WTC11 (cell line): ENCODE measurements around the gene ZNF835. TPM values are rescaled to one million over a fixed set of nuclear protein-coding genes. Genes with fewer than 3 reads are reported as not detected.

Experiments
- ATAC-seq: fragments of 200-7000 bp; cut with Tn5 transposase; 2 replicates; pipeline ENCODE4 v1.10.0; 2021; ENCODE audit warnings: mild to moderate bottlenecking, moderate library complexity
- CTCF ChIA-PET: fragments of 300-600 bp; sonication (Branson Sonifier 250); formaldehyde crosslinking; loops from one replicate; lab custom pipeline; 2021; ENCODE audit warnings: antibody characterized with exemption; lab: Charles Lee
- POLR2A ChIA-PET: fragments of 350-600 bp; sonication (Branson Sonifier 250); formaldehyde crosslinking; loops from one replicate; lab custom pipeline; 2021; ENCODE audit warnings: antibody characterized with exemption; lab: Charles Lee
- DNase-seq: peaks from one replicate; pipeline ENCODE4 v3.0.0; 2021; ENCODE audit warnings: low spot score
- H3K27ac Mint-ChIP-seq: 2 replicates; pipeline ENCODE4 v1.8.0; 2021; ENCODE audit warnings: mixed read lengths
- H3K27me3 Mint-ChIP-seq: 2 replicates; pipeline ENCODE4 v1.8.0; 2021; ENCODE audit warnings: low read depth, mild to moderate bottlenecking, moderate library complexity, mixed read lengths
- H3K36me3 Mint-ChIP-seq: 2 replicates; pipeline ENCODE4 v1.8.0; 2021; ENCODE audit warnings: mixed read lengths
- H3K4me1 Mint-ChIP-seq: 2 replicates; pipeline ENCODE4 v1.8.0; 2022; ENCODE audit warnings: mixed read lengths
- H3K4me3 Mint-ChIP-seq: 2 replicates; pipeline ENCODE4 v1.8.0; 2021; ENCODE audit warnings: mild to moderate bottlenecking, moderate library complexity, mixed read lengths
- H3K9me3 Mint-ChIP-seq: 2 replicates; pipeline ENCODE4 v1.8.0; 2021; ENCODE audit warnings: mixed read lengths
- AFF4 ChIP-seq: sonication (generic); formaldehyde crosslinking; IDR thresholded peaks from 2 replicates; pipeline ENCODE4 v1.8.1; 2023; ENCODE audit warnings: mild to moderate bottlenecking, missing genetic modification reagents, borderline replicate concordance
- ARID4B ChIP-seq: sonication (generic); formaldehyde crosslinking; IDR thresholded peaks from 2 replicates; pipeline ENCODE4 v1.8.0; 2023; ENCODE audit warnings: missing genetic modification reagents, mild to moderate bottlenecking, borderline replicate concordance
- CBFB ChIP-seq: sonication (generic); formaldehyde crosslinking; IDR thresholded peaks from 2 replicates; pipeline ENCODE4 v1.8.1; 2022; ENCODE audit warnings: mild to moderate bottlenecking, low read depth, missing genetic modification reagents
- CREB1 ChIP-seq: sonication (generic); formaldehyde crosslinking; IDR thresholded peaks from 2 replicates; pipeline ENCODE4 v1.8.0; 2023; ENCODE audit warnings: mild to moderate bottlenecking, missing genetic modification reagents
- EMX1 ChIP-seq: fragments of 250-450 bp; sonication (Bioruptor Pico); IDR thresholded peaks from 2 replicates; pipeline ENCODE4 v1.8.0; 2021; ENCODE audit warnings: mild to moderate bottlenecking
- GABPB1 ChIP-seq: sonication (generic); formaldehyde crosslinking; IDR thresholded peaks from 2 replicates; pipeline ENCODE4 v1.8.1; 2023; ENCODE audit warnings: mild to moderate bottlenecking, missing genetic modification reagents
- MAX ChIP-seq: sonication (generic); formaldehyde crosslinking; IDR thresholded peaks from 2 replicates; pipeline ENCODE4 v1.8.0; 2022; ENCODE audit warnings: mild to moderate bottlenecking, missing genetic modification reagents
- MLX ChIP-seq: sonication (generic); formaldehyde crosslinking; IDR thresholded peaks from 2 replicates; pipeline ENCODE4 v1.8.1; 2023; ENCODE audit warnings: mild to moderate bottlenecking, missing genetic modification reagents, moderate library complexity
- MXD4 ChIP-seq: fragments of 250-450 bp; sonication (Bioruptor Pico); IDR thresholded peaks from 2 replicates; pipeline ENCODE4 v1.8.0; 2021; ENCODE audit warnings: mild to moderate bottlenecking, moderate library complexity, borderline replicate concordance
- NR3C1 ChIP-seq: sonication (generic); formaldehyde crosslinking; conservative IDR thresholded peaks from 2 replicates; pipeline ENCODE4 v1.8.1; 2023; ENCODE audit warnings: low read depth, mild to moderate bottlenecking, missing genetic modification reagents
- OVOL2 ChIP-seq: fragments of 250-450 bp; sonication (Bioruptor Pico); IDR thresholded peaks from 2 replicates; pipeline ENCODE4 v1.9.0; 2021; ENCODE audit warnings: mild to moderate bottlenecking, borderline replicate concordance
- RORB ChIP-seq: fragments of 250-450 bp; sonication (Bioruptor Pico); IDR thresholded peaks from 2 replicates; pipeline ENCODE4 v1.9.0; 2021; ENCODE audit warnings: mild to moderate bottlenecking
- SOX15 ChIP-seq: fragments of 250-450 bp; sonication (Bioruptor Pico); IDR thresholded peaks from 2 replicates; pipeline ENCODE4 v1.9.0; 2021; ENCODE audit warnings: mild to moderate bottlenecking
- TEAD1 ChIP-seq: sonication (generic); formaldehyde crosslinking; IDR thresholded peaks from 2 replicates; pipeline ENCODE4 v1.8.0; 2022; ENCODE audit warnings: mild to moderate bottlenecking, missing genetic modification reagents
- ZNF317 ChIP-seq: sonication (generic); formaldehyde crosslinking; IDR thresholded peaks from 2 replicates; pipeline ENCODE4 v1.8.1; 2023; ENCODE audit warnings: low read depth, mild to moderate bottlenecking, moderate library complexity, missing genetic modification reagents, borderline replicate concordance
- ZNF416 ChIP-seq: fragments of 250-450 bp; sonication (Bioruptor Pico); IDR thresholded peaks from 2 replicates; pipeline ENCODE4 v1.9.0; 2021; ENCODE audit warnings: mild to moderate bottlenecking, inconsistent platforms
- ZNF532 ChIP-seq: fragments of 250-450 bp; sonication (Bioruptor Pico); IDR thresholded peaks from 2 replicates; pipeline ENCODE4 v1.9.0; 2021; ENCODE audit warnings: mild to moderate bottlenecking, borderline replicate concordance
- ZNF671 ChIP-seq: fragments of 250-450 bp; sonication (Bioruptor Pico); IDR thresholded peaks from 2 replicates; pipeline ENCODE4 v1.8.0; 2021; ENCODE audit warnings: mild to moderate bottlenecking
- total RNA-seq: library from RNA; stranded (reverse); gene quantifications from 3 replicates; pipeline ENCODE4 v1.2.3, GENCODE V29; 2021

The ZNF835 gene
- total RNA-seq, 1 experiment from 2014 or later: 0.17 TPM

- TF ChIP-seq OVOL2 (CRISPR knock-in tag) (no peak), EMX1 (CRISPR knock-in tag) (no peak), CREB1 (CRISPR knock-in tag) (no peak), ZNF671 (CRISPR knock-in tag) (no peak), MXD4 (no peak), SOX15 (CRISPR knock-in tag) (no peak), RORB (CRISPR knock-in tag) (no peak), MLX (no peak), NR3C1 (CRISPR knock-in tag) (no peak)
- POLR2A ChIA-PET: no interaction called here
- H3K9me3 Mint-ChIP-seq: peaks cover 64% of the 10 kb centered on the region
Observed at GRCh38 chr19:56683116-56683515, 11.6 kb upstream of the ZNF835 start.

GRCh38 chr19:56681702-56682101, 10.1 kb upstream of the ZNF835 start:
- Mint-ChIP-seq H3K4me1 (no peaks in the 10 kb centered on the region), H3K9me3 (peaks cover 62% of the 10 kb centered on the region)
- CTCF ChIA-PET: no interaction called here
- TF ChIP-seq NR3C1 (CRISPR knock-in tag): no peak
- no peak for TF ChIP-seq ZNF532
- no peak for TF ChIP-seq TEAD1 (CRISPR knock-in tag)
- no peak for TF ChIP-seq AFF4 (CRISPR knock-in tag)
- TF ChIP-seq MLX: no peak
- TF ChIP-seq ZNF416 (CRISPR knock-in tag): no peak
- TF ChIP-seq CBFB: no peak
- TF ChIP-seq ARID4B (CRISPR knock-in tag): no peak
- TF ChIP-seq GABPB1: no peak
- no peak for TF ChIP-seq ZNF317
- no peak for TF ChIP-seq MAX

More at GRCh38 chr19:56683116-56683515, 11.6 kb upstream of the ZNF835 start:
- Mint-ChIP-seq H3K27me3 (peaks cover 13% of the 10 kb centered on the region), H3K4me3 (no peak overlapping the region), H3K4me1 (no peaks in the 10 kb centered on the region), H3K36me3 (peaks cover 50% of the 10 kb centered on the region), H3K27ac (no peak overlapping the region)
- DNase-seq (no peak), ATAC-seq (no peak)
- CTCF ChIA-PET: no interaction called here

More at GRCh38 chr19:56681702-56682101, 10.1 kb upstream of the ZNF835 start:
- ATAC-seq (no peak), DNase-seq (no peak)
- no peak overlapping the region for H3K27ac Mint-ChIP-seq
- H3K4me3 Mint-ChIP-seq: no peak overlapping the region
- H3K36me3 Mint-ChIP-seq: peaks cover 51% of the 10 kb centered on the region
- POLR2A ChIA-PET: no interaction called here
- peaks cover 11% of the 10 kb centered on the region for H3K27me3 Mint-ChIP-seq
